H1 (cell line): ENCODE data around the gene PTPRF. TPM values are rescaled to one million over a fixed set of nuclear protein-coding genes. Genes with fewer than 3 reads are reported as not detected.

Source experiments
- CTCF ChIA-PET: fragments of 300-600 bp; sonication (Branson Sonifier 250); formaldehyde crosslinking; loops from one replicate; lab custom pipeline; 2021; ENCODE audit not compliant: partially characterized antibody; lab: Charles Lee
- POLR2A ChIA-PET: fragments of 300-600 bp; sonication (Branson Sonifier 250); formaldehyde crosslinking; loops from one replicate; lab custom pipeline; 2021; ENCODE audit warnings: inconsistent platforms; ENCODE audit not compliant: partially characterized antibody; lab: Charles Lee
- DNase-seq, 2 experiments: peaks; one replicate each; pipeline versions ENCODE4 v3.0.0 to v3.0.0-alpha.2; 2010 to 2022; ENCODE audit warnings: low spot score in 2 of 2, low read depth in 1 of 2, mixed read lengths in 1 of 2
- FAIRE-seq: peaks from 2 replicates; lab custom pipeline; 2011; peaks lifted over from hg19 to GRCh38; lab: Jason Lieb, UNC
- H2AFZ ChIP-seq: 2 replicates; pipeline ENCODE4 v1.8.1; 2012; ENCODE audit warnings: low read length, inconsistent platforms
- H2AK5ac ChIP-seq: 2 replicates; pipeline ENCODE4 v1.6.1; 2013; ENCODE audit warnings: low read depth, low read length
- H2BK120ac ChIP-seq: replicated peaks from 2 replicates; pipeline ENCODE3; 2013; ENCODE audit warnings: low read depth, low read length, inconsistent platforms
- H2BK12ac ChIP-seq: 2 replicates; pipeline ENCODE4 v1.6.1; 2013; ENCODE audit warnings: low read depth, low read length
- H2BK15ac ChIP-seq: 2 replicates; pipeline ENCODE4 v1.6.1; 2013; ENCODE audit warnings: low read length
- H2BK20ac ChIP-seq: 2 replicates; pipeline ENCODE4 v1.6.1; 2013; ENCODE audit warnings: low read length
- H2BK5ac ChIP-seq: 2 replicates; pipeline ENCODE4 v1.6.1; 2013; ENCODE audit warnings: low read depth, low read length
- H3K14ac ChIP-seq: 2 replicates; pipeline ENCODE4 v1.6.1; 2013; ENCODE audit warnings: inconsistent platforms; ENCODE audit not compliant: insufficient read length
- H3K18ac ChIP-seq: 2 replicates; pipeline ENCODE4 v1.6.1; 2013; ENCODE audit warnings: low read length; ENCODE audit errors: extremely low read depth
- H3K23ac ChIP-seq: 2 replicates; pipeline ENCODE4 v1.6.1; 2013; ENCODE audit warnings: inconsistent platforms; ENCODE audit not compliant: insufficient read length
- H3K23me2 ChIP-seq: 2 replicates; pipeline ENCODE4 v1.6.1; 2013; ENCODE audit warnings: low read depth, low read length
- H3K27ac ChIP-seq: 2 replicates; pipeline ENCODE4 v1.6.1; 2011; ENCODE audit warnings: low read depth, low read length, inconsistent platforms
- H3K27me3 ChIP-seq, 4 experiments: replicated peaks in 1 of 4; 1 replicate in 1 of 4; 2 replicates in 3 of 4; pipeline versions ENCODE4 v1.6.1 to v1.8.1; 2011 to 2013; ENCODE audit warnings: low read length in 3 of 4, mild to moderate bottlenecking in 3 of 4, inconsistent platforms in 2 of 4, mixed read lengths in 2 of 4, moderate library complexity in 1 of 4; ENCODE audit not compliant: control insufficient read depth in 3 of 4, insufficient read depth in 3 of 4; ENCODE audit errors: extremely low read depth in 1 of 4
- H3K36me3 ChIP-seq, 4 experiments: 2 replicates each; pipeline versions ENCODE4 v1.6.1 to v1.8.1; 2011 to 2013; ENCODE audit warnings: mild to moderate bottlenecking in 4 of 4, low read length in 3 of 4, moderate library complexity in 2 of 4, control low read depth in 1 of 4, inconsistent platforms in 1 of 4; ENCODE audit not compliant: insufficient read depth in 4 of 4, control insufficient read depth in 2 of 4
- H3K4ac ChIP-seq: replicated peaks from 2 replicates; pipeline ENCODE3; 2013; ENCODE audit warnings: low read length, low read depth, mixed read lengths, inconsistent platforms; ENCODE audit not compliant: insufficient read length
- H3K4me1 ChIP-seq, 4 experiments: replicated peaks in 1 of 4; 1 replicate in 1 of 4; 2 replicates in 3 of 4; pipeline versions ENCODE4 v1.6.1 to v1.8.1; 2011 to 2013; ENCODE audit warnings: low read length in 3 of 4, inconsistent platforms in 2 of 4, mixed read lengths in 1 of 4; ENCODE audit not compliant: insufficient read depth in 4 of 4, control insufficient read depth in 3 of 4
- H3K4me2 ChIP-seq, 2 experiments: 2 replicates each; pipeline versions ENCODE4 v1.6.1 to v1.8.1; 2011 to 2013; ENCODE audit warnings: low read depth in 2 of 2, low read length in 2 of 2, control low read depth in 1 of 2, inconsistent platforms in 1 of 2, mild to moderate bottlenecking in 1 of 2; ENCODE audit not compliant: insufficient read depth in 1 of 2
- H3K4me3 ChIP-seq, 4 experiments: fragments of 200-600, 300-600 bp in 1 of 4; sonication (generic), shearing (Covaris generic), sonication (Bioruptor Twin) in 1 of 4; 2 replicates each; pipeline versions ENCODE4 v1.5.1 to v1.8.1; 2011 to 2016; ENCODE audit warnings: low read length in 4 of 4, low read depth in 3 of 4, control low read depth in 2 of 4, inconsistent platforms in 2 of 4, mild to moderate bottlenecking in 2 of 4, mixed read lengths in 1 of 4, moderate library complexity in 1 of 4; ENCODE audit not compliant: insufficient read depth in 2 of 4; ENCODE audit errors: extremely low read depth in 1 of 4
- H3K56ac ChIP-seq: replicated peaks from 2 replicates; pipeline ENCODE3; 2013; ENCODE audit warnings: low read depth, mild to moderate bottlenecking, mixed read lengths, low read length, inconsistent platforms; ENCODE audit not compliant: insufficient read length
- H3K79me1 ChIP-seq: 2 replicates; pipeline ENCODE4 v1.6.1; 2013; ENCODE audit warnings: low read depth, low read length, control low read depth
- H3K79me2 ChIP-seq, 2 experiments: 2 replicates each; pipeline versions ENCODE4 v1.6.1 to v1.8.1; 2012 to 2013; ENCODE audit warnings: low read length in 2 of 2, mild to moderate bottlenecking in 2 of 2, inconsistent platforms in 1 of 2; ENCODE audit not compliant: insufficient read depth in 2 of 2, control insufficient read depth in 1 of 2
- H3K9ac ChIP-seq, 4 experiments: replicated peaks in 1 of 4; 1 replicate in 1 of 4; 2 replicates in 3 of 4; pipeline versions ENCODE4 v1.6.1 to v1.8.1; 2011 to 2013; ENCODE audit warnings: low read depth in 3 of 4, low read length in 3 of 4, control low read depth in 2 of 4, mild to moderate bottlenecking in 2 of 4, moderate library complexity in 2 of 4, inconsistent platforms in 1 of 4; ENCODE audit errors: extremely low read depth in 1 of 4
- H3K9me3 ChIP-seq, 2 experiments: 2 replicates each; pipeline versions ENCODE4 v1.6.1 to v1.8.1; 2012 to 2013; ENCODE audit warnings: mild to moderate bottlenecking in 2 of 2, moderate library complexity in 2 of 2, control low read depth in 1 of 2, inconsistent platforms in 1 of 2, low read depth in 1 of 2, low read length in 1 of 2, mixed read lengths in 1 of 2; ENCODE audit not compliant: insufficient read depth in 2 of 2
- H4K20me1 ChIP-seq, 2 experiments: replicated peaks in 1 of 2; 2 replicates each; pipeline versions ENCODE3 to v1.8.1; 2011 to 2013; ENCODE audit warnings: inconsistent platforms in 2 of 2, low read length in 2 of 2, mild to moderate bottlenecking in 1 of 2; ENCODE audit not compliant: insufficient read depth in 2 of 2, control insufficient read depth in 1 of 2
- H4K5ac ChIP-seq: 2 replicates; pipeline ENCODE4 v1.6.1; 2013; ENCODE audit warnings: low read length, low read depth, mixed read lengths, inconsistent platforms; ENCODE audit not compliant: insufficient read length
- H4K8ac ChIP-seq: 2 replicates; pipeline ENCODE4 v1.8.0; 2013; ENCODE audit warnings: mild to moderate bottlenecking, moderate library complexity, low read length, inconsistent platforms; ENCODE audit not compliant: insufficient read depth; ENCODE audit errors: extremely low read depth
- H4K91ac ChIP-seq: replicated peaks from 2 replicates; pipeline ENCODE3; 2013; ENCODE audit warnings: low read length, mixed read lengths, inconsistent platforms; ENCODE audit not compliant: insufficient read length
- CHD1 ChIP-seq: IDR thresholded peaks from 2 replicates; pipeline ENCODE4 v1.6.1; 2012; ENCODE audit warnings: low read depth, low read length, improper control_type of control experiment
- CHD2 ChIP-seq: IDR thresholded peaks from 2 replicates; pipeline ENCODE4 v1.6.1; 2012; ENCODE audit warnings: low read length, improper control_type of control experiment
- HDAC2 ChIP-seq, 2 experiments: fragments of 300-600 bp in 1 of 2; sonication (generic) in 1 of 2; IDR thresholded peaks; 2 replicates each; pipeline ENCODE4 v1.6.1; 2011 to 2012; ENCODE audit warnings: low read depth in 2 of 2, low read length in 2 of 2, mild to moderate bottlenecking in 2 of 2, moderate library complexity in 2 of 2, borderline replicate concordance in 1 of 2, inconsistent platforms in 1 of 2
- JUN ChIP-seq: IDR thresholded peaks from 2 replicates; pipeline ENCODE4 v1.6.1; 2011; ENCODE audit warnings: low read depth, mild to moderate bottlenecking, improper control_type of control experiment, low read length
- MAFK ChIP-seq: IDR thresholded peaks from 2 replicates; pipeline ENCODE4 v1.6.1; 2012; ENCODE audit warnings: low read depth, mild to moderate bottlenecking, improper control_type of control experiment, low read length
- PHF8 ChIP-seq: fragments of 200-600 bp; sonication (generic); conservative IDR thresholded peaks from 2 replicates; pipeline ENCODE4 v1.7.1; 2012; ENCODE audit warnings: low read depth, mild to moderate bottlenecking, inconsistent platforms, low read length, moderate library complexity
- RBBP5 ChIP-seq: IDR thresholded peaks from 2 replicates; pipeline ENCODE4 v1.7.1; 2012; ENCODE audit warnings: low read depth, mild to moderate bottlenecking, inconsistent platforms, low read length, moderate library complexity, borderline replicate concordance
- SAP30 ChIP-seq: fragments of 300-600 bp; sonication (generic); IDR thresholded peaks from 2 replicates; pipeline ENCODE4 v1.7.1; 2012; ENCODE audit warnings: low read length, moderate library complexity, mild to moderate bottlenecking, inconsistent platforms; ENCODE audit not compliant: insufficient read depth, insufficient replicate concordance
- SUZ12 ChIP-seq: fragments of 200-600 bp; sonication (generic); IDR thresholded peaks from 2 replicates; pipeline ENCODE4 v1.6.1; 2012; ENCODE audit warnings: mild to moderate bottlenecking, inconsistent platforms, low read length, moderate library complexity, mixed read lengths
- TAF1 ChIP-seq: IDR thresholded peaks from 2 replicates; pipeline ENCODE4 v1.6.1; 2011; ENCODE audit warnings: mild to moderate bottlenecking, low read depth, low read length
- TEAD4 ChIP-seq: IDR thresholded peaks from 2 replicates; pipeline ENCODE4 v1.6.1; 2012; ENCODE audit warnings: low read depth, low read length, inconsistent platforms, mixed read lengths
- WGBS, 2 experiments: shearing (Covaris generic) in 1 of 2; methylation state at CpG; one replicate each; pipeline versions ENCODE4 v1.1.6 to v1.1.7; 2013 to 2015; ENCODE audit warnings: low lambda C conversion rate in 2 of 2, mixed read lengths in 2 of 2, inconsistent platforms in 1 of 2, low coverage in 1 of 2, missing lambda C conversion rate in 1 of 2; ENCODE audit not compliant: insufficient replicate concordance in 2 of 2, insufficient coverage in 1 of 2, insufficient read length in 1 of 2; ENCODE audit errors: extremely low coverage in 1 of 2, missing lambda C conversion rate in 1 of 2; 5-methylcytosine and 5-hydroxymethylcytosine counted together
- polyA plus RNA-seq, 7 experiments: library from polyadenylated mRNA; depleted of rRNA in 3 of 7; stranded (reverse) in 5 of 7; unstranded in 2 of 7; fragments of >200 nt in 5 of 7; fragments of 200-250 nt in 2 of 7; gene quantifications; 1 replicate in 5 of 7; 2 replicates in 1 of 7; 4 replicates in 1 of 7; pipeline versions ENCODE4 v1.2.1 to v1.2.3, GENCODE V29; 2011 to 2013; ENCODE audit warnings: missing spikeins in 2 of 7, mixed read lengths in 2 of 7
- total RNA-seq: library from RNA; stranded (reverse); fragmentation: NEBNext Ultra II Directional; extraction: Animal tissue kit (Norgen Biotek cat#: 25700); gene quantifications from 2 replicates; pipeline ENCODE4 v1.2.1, GENCODE V29; 2021
- TF ChIP-seq, protein P1 (sequence below): IDR thresholded peaks from 2 replicates; pipeline ENCODE4 v1.6.1; 2012; ENCODE audit warnings: inconsistent platforms

Gene PTPRF
- total and polyA plus RNA-seq, 2 of the 8 experiments (the other 6 are each of a cell fraction or from before 2014, with no cell fraction given), result 136 to 231 TPM

GRCh38 chr1:43513471-43514173 lies 17.1 kb upstream of the PTPRF start:
- Histone ChIP-seq H2BK12ac (no peak overlapping the region), H4K91ac (no peak overlapping the region), H4K20me1 (no peaks in the 10 kb centered on the region), H4K8ac (no peak overlapping the region), H3K9ac (no peak overlapping the region), H3K14ac (no peak overlapping the region), H3K9me3 (no peaks in the 10 kb centered on the region), H3K4me3 (no peak overlapping the region), H3K27me3 (no peaks in the 10 kb centered on the region), H3K36me3 (no peaks in the 10 kb centered on the region), H3K4me2 (no peak overlapping the region), H3K18ac (no peak overlapping the region), H4K5ac (no peak overlapping the region), H2AFZ (no peak overlapping the region), H3K23me2 (no peaks in the 10 kb centered on the region), H3K4me1 (peaks cover 0 to 6% (median 1%) of the 10 kb centered on the region in 4 experiments; a peak in 2 of 7 replicates), H2AK5ac (no peak overlapping the region), H3K23ac (no peak overlapping the region), H3K79me2 (no peaks in the 10 kb centered on the region), H2BK20ac (no peak overlapping the region), H3K79me1 (no peaks in the 10 kb centered on the region), H3K56ac (no peak overlapping the region), H3K27ac (no peak overlapping the region), H3K4ac (no peak overlapping the region), H2BK5ac (no peak overlapping the region), H2BK120ac (no peak overlapping the region), H2BK15ac (no peak overlapping the region)
- CTCF ChIA-PET, result interaction anchor here (0.6 to 1.0 kb wide), 3 partner anchors 11 to 126 kb away, joined by 3 read pairs; no protein-coding TSS in a partner anchor
- 78% methylated on average over 5 of the region's 5 CpGs; no CpG with 5 or more reads in 1 of the 2 experiments for WGBS, 2 experiments
- POLR2A ChIA-PET, result interaction anchor here (1.3 kb wide), 1 partner anchor 31 kb away, joined by 3 read pairs; no protein-coding TSS in a partner anchor
- DNase-seq (no peak), FAIRE-seq (no peak)
- TF ChIP-seq, protein P1, sequence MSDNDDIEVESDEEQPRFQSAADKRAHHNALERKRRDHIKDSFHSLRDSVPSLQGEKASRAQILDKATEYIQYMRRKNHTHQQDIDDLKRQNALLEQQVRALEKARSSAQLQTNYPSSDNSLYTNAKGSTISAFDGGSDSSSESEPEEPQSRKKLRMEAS, result no peak
- no peak for TF ChIP-seq HDAC2 (IDR thresholded peaks at IDR 0.05; ENCODE audit: borderline replicate concordance in 1 of 2, low read depth in 2 of 2, low read length in 2 of 2)
- no peak for TF ChIP-seq SUZ12
- no peak for TF ChIP-seq PHF8
- no peak for TF ChIP-seq TEAD4
- no peak for TF ChIP-seq CHD2
- TF ChIP-seq RBBP5, result no peak
- no peak for TF ChIP-seq MAFK
- TF ChIP-seq SAP30, result no peak
- no peak for TF ChIP-seq TAF1
- no peak for TF ChIP-seq CHD1
- no peak for TF ChIP-seq JUN
